HL-60 (cell line): Measurements from ENCODE around the gene SORL1.

Source experiments
- GABPA ChIP-seq: IDR thresholded peaks from 2 replicates; pipeline ENCODE4 v1.6.1; 2012; ENCODE audit warnings: low read depth
- POLR2AphosphoS5 ChIP-seq: IDR thresholded peaks from 2 replicates; pipeline ENCODE4 v1.6.1; 2012; ENCODE audit warnings: low read depth
- TF ChIP-seq, protein P1 (sequence below): IDR thresholded peaks from 2 replicates; pipeline ENCODE4 v1.6.1; 2012; ENCODE audit warnings: low read depth; ENCODE audit not compliant: insufficient replicate concordance
- TF ChIP-seq, protein P2 (sequence below): IDR thresholded peaks from one replicate; pipeline ENCODE4 v1.5.1; 2011; ENCODE audit warnings: low read length, control low read depth, inconsistent platforms; ENCODE audit not compliant: insufficient read depth

DNA sequence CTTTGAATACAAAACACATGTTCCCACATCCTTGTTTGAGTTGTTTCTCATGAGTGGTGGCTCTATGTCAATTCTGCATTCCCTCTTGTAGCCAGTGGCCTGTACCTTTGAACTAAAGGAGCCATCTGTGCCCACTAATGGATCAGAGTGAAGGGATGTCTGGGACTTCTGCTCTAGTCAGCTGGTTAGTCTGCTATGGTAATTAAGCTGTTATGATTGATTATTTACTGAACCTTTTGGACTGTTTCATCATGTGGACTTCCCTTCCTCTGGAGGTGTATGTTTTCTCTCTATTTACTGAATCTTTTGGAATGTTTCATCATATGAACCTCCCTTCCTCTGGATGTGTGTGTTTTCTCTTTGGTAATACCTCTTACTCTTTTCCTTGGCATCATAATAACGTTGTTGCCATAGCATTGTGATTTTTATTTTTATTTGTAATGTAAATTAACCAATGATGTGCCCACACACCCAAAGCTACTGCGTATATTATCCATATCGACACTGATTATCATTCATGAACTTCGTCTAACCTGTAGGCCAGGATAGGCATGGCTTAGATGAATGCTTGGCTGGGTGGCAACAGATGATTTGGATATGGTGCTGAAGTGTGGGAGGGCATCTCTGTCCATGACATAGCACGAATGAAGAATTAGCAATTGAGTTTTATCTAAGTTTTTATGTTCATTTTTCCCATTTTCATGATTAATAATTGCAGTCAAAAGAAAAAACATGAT, 113.0 kb downstream of the SORL1 start:
- TF ChIP-seq, protein P1, sequence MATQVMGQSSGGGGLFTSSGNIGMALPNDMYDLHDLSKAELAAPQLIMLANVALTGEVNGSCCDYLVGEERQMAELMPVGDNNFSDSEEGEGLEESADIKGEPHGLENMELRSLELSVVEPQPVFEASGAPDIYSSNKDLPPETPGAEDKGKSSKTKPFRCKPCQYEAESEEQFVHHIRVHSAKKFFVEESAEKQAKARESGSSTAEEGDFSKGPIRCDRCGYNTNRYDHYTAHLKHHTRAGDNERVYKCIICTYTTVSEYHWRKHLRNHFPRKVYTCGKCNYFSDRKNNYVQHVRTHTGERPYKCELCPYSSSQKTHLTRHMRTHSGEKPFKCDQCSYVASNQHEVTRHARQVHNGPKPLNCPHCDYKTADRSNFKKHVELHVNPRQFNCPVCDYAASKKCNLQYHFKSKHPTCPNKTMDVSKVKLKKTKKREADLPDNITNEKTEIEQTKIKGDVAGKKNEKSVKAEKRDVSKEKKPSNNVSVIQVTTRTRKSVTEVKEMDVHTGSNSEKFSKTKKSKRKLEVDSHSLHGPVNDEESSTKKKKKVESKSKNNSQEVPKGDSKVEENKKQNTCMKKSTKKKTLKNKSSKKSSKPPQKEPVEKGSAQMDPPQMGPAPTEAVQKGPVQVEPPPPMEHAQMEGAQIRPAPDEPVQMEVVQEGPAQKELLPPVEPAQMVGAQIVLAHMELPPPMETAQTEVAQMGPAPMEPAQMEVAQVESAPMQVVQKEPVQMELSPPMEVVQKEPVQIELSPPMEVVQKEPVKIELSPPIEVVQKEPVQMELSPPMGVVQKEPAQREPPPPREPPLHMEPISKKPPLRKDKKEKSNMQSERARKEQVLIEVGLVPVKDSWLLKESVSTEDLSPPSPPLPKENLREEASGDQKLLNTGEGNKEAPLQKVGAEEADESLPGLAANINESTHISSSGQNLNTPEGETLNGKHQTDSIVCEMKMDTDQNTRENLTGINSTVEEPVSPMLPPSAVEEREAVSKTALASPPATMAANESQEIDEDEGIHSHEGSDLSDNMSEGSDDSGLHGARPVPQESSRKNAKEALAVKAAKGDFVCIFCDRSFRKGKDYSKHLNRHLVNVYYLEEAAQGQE: no peak
- no peak for TF ChIP-seq POLR2AphosphoS5
- TF ChIP-seq, protein P2, sequence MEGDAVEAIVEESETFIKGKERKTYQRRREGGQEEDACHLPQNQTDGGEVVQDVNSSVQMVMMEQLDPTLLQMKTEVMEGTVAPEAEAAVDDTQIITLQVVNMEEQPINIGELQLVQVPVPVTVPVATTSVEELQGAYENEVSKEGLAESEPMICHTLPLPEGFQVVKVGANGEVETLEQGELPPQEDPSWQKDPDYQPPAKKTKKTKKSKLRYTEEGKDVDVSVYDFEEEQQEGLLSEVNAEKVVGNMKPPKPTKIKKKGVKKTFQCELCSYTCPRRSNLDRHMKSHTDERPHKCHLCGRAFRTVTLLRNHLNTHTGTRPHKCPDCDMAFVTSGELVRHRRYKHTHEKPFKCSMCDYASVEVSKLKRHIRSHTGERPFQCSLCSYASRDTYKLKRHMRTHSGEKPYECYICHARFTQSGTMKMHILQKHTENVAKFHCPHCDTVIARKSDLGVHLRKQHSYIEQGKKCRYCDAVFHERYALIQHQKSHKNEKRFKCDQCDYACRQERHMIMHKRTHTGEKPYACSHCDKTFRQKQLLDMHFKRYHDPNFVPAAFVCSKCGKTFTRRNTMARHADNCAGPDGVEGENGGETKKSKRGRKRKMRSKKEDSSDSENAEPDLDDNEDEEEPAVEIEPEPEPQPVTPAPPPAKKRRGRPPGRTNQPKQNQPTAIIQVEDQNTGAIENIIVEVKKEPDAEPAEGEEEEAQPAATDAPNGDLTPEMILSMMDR: no peak
- no peak for TF ChIP-seq GABPA
